ENCODE results near the gene HEPN1.

HEPN1 gene

DNA sequence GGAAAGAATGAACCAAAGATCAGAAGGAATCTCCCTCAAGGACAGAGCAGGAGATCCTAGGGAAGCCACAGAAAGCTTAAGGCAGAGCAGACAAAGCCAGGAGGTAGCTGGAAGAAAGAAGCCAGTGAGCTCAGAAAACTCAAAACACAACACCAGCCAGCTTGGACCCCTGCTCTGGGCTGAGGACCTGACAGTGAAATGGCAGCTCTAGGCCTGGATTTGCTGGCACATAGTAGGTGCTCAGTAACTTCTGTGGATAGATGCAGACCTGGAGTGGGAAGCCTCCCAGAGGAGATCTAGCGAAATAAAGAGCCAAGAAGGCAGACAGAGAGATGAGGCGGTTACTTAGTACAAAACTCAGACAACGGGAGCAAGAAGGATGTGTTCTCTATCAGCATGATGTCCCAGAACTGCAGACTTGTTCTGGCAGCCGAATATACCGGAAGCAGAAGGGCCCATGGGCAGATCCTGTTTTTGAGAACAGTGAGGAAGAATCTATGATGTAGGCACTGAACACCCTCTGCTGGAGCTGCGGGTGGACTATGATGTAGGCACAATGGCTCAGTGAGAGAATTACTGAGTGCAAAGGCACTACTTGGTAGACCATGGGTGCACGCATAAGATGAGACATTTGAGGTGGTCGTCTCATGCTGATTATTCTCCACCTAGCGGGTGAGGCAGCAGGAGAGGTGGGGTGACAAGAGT, 26.1 kb upstream of the HEPN1 start:
- no peak for DNase-seq (ENCODE audit: low read depth, low spot score)
- Histone ChIP-seq H3K4me3 (ENCODE audit: low read length) (no peak overlapping the region), H3K4me1 (ENCODE audit: control insufficient read depth, insufficient read depth, low read length) (no peaks in the 10 kb centered on the region; the same call in 1 of the 2 replicates), H3K27ac (ENCODE audit: low read length) (no peak overlapping the region), H3K27me3 (ENCODE audit: control insufficient read depth, insufficient read depth, low read length) (no peaks in the 10 kb centered on the region), H3K9me3 (ENCODE audit: control insufficient read depth, insufficient read depth, low read length) (no peaks in the 10 kb centered on the region; the same call in 1 of the 2 replicates), H3K36me3 (ENCODE audit: control insufficient read depth, insufficient read depth, low read length) (no peaks in the 10 kb centered on the region)
- no CpG with 5 or more reads among the region's 9 CpGs for WGBS (ENCODE audit: insufficient coverage, insufficient read length)

DNA sequence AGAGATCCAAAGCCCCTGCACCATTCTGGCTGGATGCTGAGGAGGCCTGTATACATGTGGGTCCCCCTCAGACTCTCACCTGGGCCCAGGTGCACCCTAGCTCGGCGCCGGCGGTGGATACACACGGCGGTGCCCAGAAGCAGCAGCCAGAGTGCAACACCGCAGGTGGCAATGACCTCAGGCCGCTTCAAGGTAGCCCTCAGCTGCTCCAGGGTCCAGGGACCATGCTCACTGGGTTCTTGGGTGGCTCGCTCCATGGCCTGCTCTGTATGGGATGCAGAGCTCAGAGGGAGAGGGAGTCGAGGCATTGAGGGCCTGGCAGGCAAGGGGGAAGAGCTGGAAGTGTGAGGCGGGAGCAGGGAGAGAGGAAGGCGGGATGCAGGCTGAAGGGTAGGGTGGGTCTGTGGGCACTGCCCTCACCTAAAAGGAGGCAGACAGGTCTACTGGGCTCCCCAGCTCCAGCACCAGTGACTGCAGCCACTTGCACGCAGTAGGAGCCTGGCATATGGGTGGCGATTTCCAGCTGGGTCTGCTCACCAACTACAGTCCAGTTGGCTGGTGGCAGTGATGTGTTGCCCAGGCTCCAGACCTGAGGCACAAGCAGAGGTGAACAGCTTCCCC, 25.2 kb upstream of the HEPN1 start:
- H3K36me3 ChIP-seq (ENCODE audit: control insufficient read depth, insufficient read depth, low read length), result no peaks in the 10 kb centered on the region
- no CpG with 5 or more reads among the region's 14 CpGs for WGBS (ENCODE audit: insufficient coverage, insufficient read length)
- H3K27me3 ChIP-seq (ENCODE audit: control insufficient read depth, insufficient read depth, low read length), result no peaks in the 10 kb centered on the region
- H3K4me3 ChIP-seq (ENCODE audit: low read length), result no peak overlapping the region
- no peak overlapping the region for H3K27ac ChIP-seq (ENCODE audit: low read length)
- H3K9me3 ChIP-seq (ENCODE audit: control insufficient read depth, insufficient read depth, low read length), result no peaks in the 10 kb centered on the region; the same call in 1 of the 2 replicates
- H3K4me1 ChIP-seq (ENCODE audit: control insufficient read depth, insufficient read depth, low read length), result no peaks in the 10 kb centered on the region; the same call in 1 of the 2 replicates
- DNase-seq (ENCODE audit: low read depth, low spot score), result no peak

- no CpG with 5 or more reads among the region's 4 CpGs for WGBS (ENCODE audit: insufficient coverage, insufficient read length)
- Histone ChIP-seq H3K4me3 (ENCODE audit: low read length) (no peak overlapping the region), H3K4me1 (ENCODE audit: control insufficient read depth, insufficient read depth, low read length) (no peaks in the 10 kb centered on the region; the same call in 1 of the 2 replicates), H3K9me3 (ENCODE audit: control insufficient read depth, insufficient read depth, low read length) (no peaks in the 10 kb centered on the region; the same call in 1 of the 2 replicates), H3K27me3 (ENCODE audit: control insufficient read depth, insufficient read depth, low read length) (no peaks in the 10 kb centered on the region), H3K27ac (ENCODE audit: low read length) (no peak overlapping the region), H3K36me3 (ENCODE audit: control insufficient read depth, insufficient read depth, low read length) (no peaks in the 10 kb centered on the region)
- DNase-seq (ENCODE audit: low read depth, low spot score), result no peak
Measured at GRCh38 chr11:124894606-124895430, 24.2 kb upstream of the HEPN1 start.

- Histone ChIP-seq H3K9me3 (ENCODE audit: control insufficient read depth, insufficient read depth, low read length) (no peaks in the 10 kb centered on the region; the same call in 1 of the 2 replicates), H3K36me3 (ENCODE audit: control insufficient read depth, insufficient read depth, low read length) (no peaks in the 10 kb centered on the region), H3K4me3 (ENCODE audit: low read length) (no peak overlapping the region), H3K4me1 (ENCODE audit: control insufficient read depth, insufficient read depth, low read length) (no peaks in the 10 kb centered on the region; the same call in 1 of the 2 replicates), H3K27ac (ENCODE audit: low read length) (no peak overlapping the region), H3K27me3 (ENCODE audit: control insufficient read depth, insufficient read depth, low read length) (no peaks in the 10 kb centered on the region)
- DNase-seq (ENCODE audit: low read depth, low spot score), result no peak
- no CpG with 5 or more reads among the region's 20 CpGs for WGBS (ENCODE audit: insufficient coverage, insufficient read length)
Measured at GRCh38 chr11:124895471-124895971, 23.5 kb upstream of the HEPN1 start.

- Histone ChIP-seq H3K27ac (ENCODE audit: low read length) (no peak overlapping the region), H3K4me3 (ENCODE audit: low read length) (no peak overlapping the region), H3K36me3 (ENCODE audit: control insufficient read depth, insufficient read depth, low read length) (no peaks in the 10 kb centered on the region), H3K4me1 (ENCODE audit: control insufficient read depth, insufficient read depth, low read length) (no peaks in the 10 kb centered on the region; the same call in 1 of the 2 replicates), H3K27me3 (ENCODE audit: control insufficient read depth, insufficient read depth, low read length) (no peaks in the 10 kb centered on the region), H3K9me3 (ENCODE audit: control insufficient read depth, insufficient read depth, low read length) (no peaks in the 10 kb centered on the region; the same call in 1 of the 2 replicates)
- no peak for DNase-seq (ENCODE audit: low read depth, low spot score)
- WGBS (ENCODE audit: insufficient coverage, insufficient read length), result no CpG with 5 or more reads among the region's 16 CpGs
Measured at GRCh38 chr11:124896071-124896750, 22.8 kb upstream of the HEPN1 start.

- Histone ChIP-seq H3K27ac (ENCODE audit: low read length) (no peak overlapping the region), H3K4me3 (ENCODE audit: low read length) (no peak overlapping the region), H3K27me3 (ENCODE audit: control insufficient read depth, insufficient read depth, low read length) (no peaks in the 10 kb centered on the region), H3K36me3 (ENCODE audit: control insufficient read depth, insufficient read depth, low read length) (no peaks in the 10 kb centered on the region), H3K9me3 (ENCODE audit: control insufficient read depth, insufficient read depth, low read length) (no peaks in the 10 kb centered on the region; the same call in 1 of the 2 replicates), H3K4me1 (ENCODE audit: control insufficient read depth, insufficient read depth, low read length) (no peaks in the 10 kb centered on the region)
- DNase-seq (ENCODE audit: low read depth, low spot score), result no peak
- no CpG with 5 or more reads among the region's 9 CpGs for WGBS (ENCODE audit: insufficient coverage, insufficient read length)
Measured at GRCh38 chr11:124896821-124897391, 22.1 kb upstream of the HEPN1 start.

- no peaks in the 10 kb centered on the region; the same call in 1 of the 2 replicates for H3K9me3 ChIP-seq (ENCODE audit: control insufficient read depth, insufficient read depth, low read length)
- H3K4me3 ChIP-seq (ENCODE audit: low read length), result no peak within 1 kb of the TSS
- no peak for DNase-seq (ENCODE audit: low read depth, low spot score)
- H3K4me1 ChIP-seq (ENCODE audit: control insufficient read depth, insufficient read depth, low read length), result no peaks in the 10 kb centered on the region
- H3K27ac ChIP-seq (ENCODE audit: low read length), result no peak within 1 kb of the TSS
- H3K27me3 ChIP-seq (ENCODE audit: control insufficient read depth, insufficient read depth, low read length), result no peaks in the 10 kb centered on the region
- no CpG with 5 or more reads among the region's 12 CpGs for WGBS (ENCODE audit: insufficient coverage, insufficient read length)
- H3K36me3 ChIP-seq (ENCODE audit: control insufficient read depth, insufficient read depth, low read length), result no peaks in the 10 kb centered on the region
Measured at GRCh38 chr11:124897674-124898262, 21.3 kb upstream of the HEPN1 start, which contains the start of gene ROBO4. TSS of gene ROBO4 (minus strand) at chr11:124897865. CDS start at chr11:124897795, 70 bp downstream.

- H3K9me3 ChIP-seq (ENCODE audit: control insufficient read depth, insufficient read depth, low read length), result no peaks in the 10 kb centered on the region; the same call in 1 of the 2 replicates
- no peaks in the 10 kb centered on the region for H3K27me3 ChIP-seq (ENCODE audit: control insufficient read depth, insufficient read depth, low read length)
- no peak for DNase-seq (ENCODE audit: low read depth, low spot score)
- H3K4me3 ChIP-seq (ENCODE audit: low read length), result no peak overlapping the region
- H3K27ac ChIP-seq (ENCODE audit: low read length), result no peak overlapping the region
- no peaks in the 10 kb centered on the region for H3K36me3 ChIP-seq (ENCODE audit: control insufficient read depth, insufficient read depth, low read length)
- no peaks in the 10 kb centered on the region for H3K4me1 ChIP-seq (ENCODE audit: control insufficient read depth, insufficient read depth, low read length)
- no CpG with 5 or more reads among the region's 3 CpGs for WGBS (ENCODE audit: insufficient coverage, insufficient read length)
Measured at GRCh38 chr11:124898263-124898680, 20.8 kb upstream of the HEPN1 start.

DNA sequence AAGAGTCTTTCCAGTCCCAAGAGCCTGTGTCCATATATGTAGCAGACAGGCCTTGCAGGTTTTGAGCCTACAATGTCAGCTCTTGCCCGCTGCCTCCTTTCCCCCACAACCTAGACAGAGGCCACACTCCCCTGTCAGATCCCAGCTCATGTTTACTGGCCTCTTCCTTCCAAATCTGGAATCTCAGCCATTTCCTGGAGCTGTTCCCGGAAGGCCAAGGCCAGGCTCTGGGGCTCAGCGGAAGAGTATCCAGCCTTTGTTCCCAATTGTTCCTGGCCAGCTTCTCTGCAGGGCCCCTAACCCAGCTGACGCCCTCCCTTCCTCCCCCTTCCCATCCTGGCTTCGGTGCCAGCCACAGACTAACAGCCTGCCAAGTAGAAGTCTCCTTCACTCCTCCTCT, 20.3 kb upstream of the HEPN1 start:
- no peak overlapping the region for H3K4me3 ChIP-seq (ENCODE audit: low read length)
- no CpG with 5 or more reads among the region's 5 CpGs for WGBS (ENCODE audit: insufficient coverage, insufficient read length)
- no peak for DNase-seq (ENCODE audit: low read depth, low spot score)
- no peak overlapping the region for H3K27ac ChIP-seq (ENCODE audit: low read length)
- no peaks in the 10 kb centered on the region; the same call in 1 of the 2 replicates for H3K9me3 ChIP-seq (ENCODE audit: control insufficient read depth, insufficient read depth, low read length)
- no peaks in the 10 kb centered on the region for H3K4me1 ChIP-seq (ENCODE audit: control insufficient read depth, insufficient read depth, low read length)
- no peaks in the 10 kb centered on the region for H3K27me3 ChIP-seq (ENCODE audit: control insufficient read depth, insufficient read depth, low read length)
- H3K36me3 ChIP-seq (ENCODE audit: control insufficient read depth, insufficient read depth, low read length), result no peaks in the 10 kb centered on the region

Measured in iPS DF 6.9 (cell line).